ENCODE data around the gene SYK.

SYK gene

DNA sequence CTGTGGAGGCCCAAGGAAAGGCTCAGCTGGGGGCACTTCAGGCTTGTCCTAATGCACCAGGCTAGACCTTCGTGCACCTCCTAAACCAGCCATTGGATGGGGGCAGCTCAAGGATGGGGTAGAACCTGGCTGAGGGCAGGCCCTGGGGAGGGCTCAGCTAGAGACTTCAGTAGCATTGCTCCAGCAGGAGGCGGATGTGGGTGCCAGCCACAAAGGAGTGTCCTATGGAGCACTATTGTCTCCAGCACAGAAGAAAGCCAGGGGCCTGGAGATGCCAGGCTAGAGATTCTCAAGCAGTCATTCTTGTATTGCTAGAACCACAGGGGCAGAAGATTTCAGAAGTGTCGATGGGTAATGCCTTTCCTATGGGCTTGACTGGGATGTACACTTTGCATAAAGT lies 131.8 kb downstream of the SYK start:
- FAIRE-seq, result no peak

DNA sequence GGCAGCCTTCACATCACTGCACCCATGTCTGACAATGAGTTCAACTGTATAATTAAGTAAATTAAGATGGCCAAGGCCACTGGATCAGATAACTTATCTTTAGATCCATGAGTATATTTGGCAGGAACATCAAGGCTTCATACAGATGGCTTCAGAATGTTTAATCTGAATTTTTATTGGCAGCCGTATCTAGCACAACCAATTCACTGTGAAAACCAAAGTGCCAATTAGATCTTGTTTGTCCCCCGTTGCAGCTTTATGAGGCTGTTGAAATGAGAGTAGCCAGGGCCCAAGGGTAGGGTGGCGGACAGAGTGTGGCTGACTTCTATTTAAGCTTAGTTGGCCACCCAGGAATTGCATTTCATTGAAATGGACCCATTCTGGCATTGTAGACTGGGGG lies 137.7 kb downstream of the SYK start:
- DNase-seq (ENCODE audit: insufficient read length, low spot score) (no peak), FAIRE-seq (no peak)

More for the DNA sequence above, 131.8 kb downstream of the SYK start:
- DNase-seq (ENCODE audit: insufficient read length, low spot score), result no peak

DNA sequence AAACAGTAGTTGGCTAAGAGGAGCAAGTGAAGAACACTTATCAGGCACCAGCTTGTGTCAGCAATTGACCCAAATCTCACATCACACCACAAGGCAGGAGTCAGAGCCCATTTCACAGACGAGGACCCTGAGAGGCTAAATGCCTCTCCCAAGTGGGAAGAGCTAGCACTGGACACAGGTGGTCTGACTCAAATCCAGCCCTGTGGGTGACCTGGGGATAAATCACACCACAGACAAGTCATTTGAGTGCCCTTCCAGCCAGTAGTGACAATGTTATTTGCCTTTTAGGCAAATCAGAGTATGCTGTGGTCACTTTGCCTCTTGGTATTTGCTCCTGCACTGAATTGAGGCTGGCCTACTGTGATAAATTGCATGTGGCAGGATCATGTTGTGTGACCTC lies 138.7 kb downstream of the SYK start:
- FAIRE-seq, result no peak
- DNase-seq (ENCODE audit: insufficient read length, low spot score), result no peak

DNA sequence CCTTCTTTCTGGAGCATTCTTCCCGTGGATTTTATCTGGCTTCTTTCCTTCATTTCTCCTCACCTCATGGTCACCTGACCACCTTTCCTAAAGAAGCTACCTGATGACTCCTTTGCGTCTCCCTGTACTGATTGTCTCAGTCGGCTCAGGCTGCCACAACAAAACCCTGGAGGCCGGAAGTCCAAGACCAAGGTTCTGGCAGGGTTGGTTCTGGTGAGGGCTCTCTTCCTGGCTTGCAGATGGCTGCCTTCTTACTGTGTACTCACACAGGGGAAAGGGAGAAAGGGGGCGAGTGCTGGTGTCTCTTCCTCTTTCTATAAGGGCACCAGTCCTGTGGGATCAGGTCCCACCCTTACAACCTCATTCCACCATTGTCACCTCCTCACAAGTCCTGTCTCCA lies 140.0 kb downstream of the SYK start:
- FAIRE-seq (no peak), DNase-seq (ENCODE audit: insufficient read length, low spot score) (no peak)

DNA sequence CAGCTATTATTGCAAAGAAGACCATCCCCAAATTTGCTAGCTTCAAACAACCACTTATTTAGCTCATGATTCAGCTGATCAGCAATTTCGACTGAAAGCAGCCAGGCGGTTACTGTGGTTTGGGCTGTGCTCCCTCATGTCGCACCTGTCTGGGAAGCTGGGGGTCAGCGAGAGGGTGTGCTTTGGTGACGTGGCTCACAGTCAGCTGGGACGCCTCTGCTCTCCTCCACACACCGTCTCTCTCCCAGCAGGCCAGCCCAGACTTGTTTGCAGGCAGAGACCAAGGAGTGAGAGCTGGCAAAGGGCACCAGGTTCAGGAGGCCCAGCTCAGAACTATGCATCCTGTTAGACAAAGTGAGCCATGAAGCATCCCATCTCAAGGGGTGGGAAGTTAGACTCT lies 140.9 kb downstream of the SYK start:
- FAIRE-seq (no peak), DNase-seq (ENCODE audit: insufficient read length, low spot score) (no peak)

DNA sequence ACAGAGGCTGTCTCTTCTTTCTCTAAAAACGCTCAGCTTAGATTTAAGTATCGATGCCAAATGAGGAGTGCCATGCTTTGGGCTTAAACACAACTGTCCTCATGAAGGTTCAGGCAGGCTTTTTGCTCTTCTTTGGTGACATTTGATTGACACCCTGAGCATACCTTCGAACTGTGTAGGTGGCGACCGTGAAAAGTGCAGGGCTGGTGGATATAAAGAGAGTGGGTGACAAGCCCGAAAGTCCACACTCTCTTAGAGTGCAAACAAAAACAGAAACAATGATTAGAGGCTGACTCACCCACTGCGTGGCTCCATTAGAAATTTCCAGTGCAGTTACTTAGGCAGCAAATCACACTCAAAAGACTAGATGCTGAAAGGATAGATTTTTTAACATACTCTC lies 141.7 kb downstream of the SYK start:
- FAIRE-seq (no peak), DNase-seq (ENCODE audit: insufficient read length, low spot score) (no peak)

DNA sequence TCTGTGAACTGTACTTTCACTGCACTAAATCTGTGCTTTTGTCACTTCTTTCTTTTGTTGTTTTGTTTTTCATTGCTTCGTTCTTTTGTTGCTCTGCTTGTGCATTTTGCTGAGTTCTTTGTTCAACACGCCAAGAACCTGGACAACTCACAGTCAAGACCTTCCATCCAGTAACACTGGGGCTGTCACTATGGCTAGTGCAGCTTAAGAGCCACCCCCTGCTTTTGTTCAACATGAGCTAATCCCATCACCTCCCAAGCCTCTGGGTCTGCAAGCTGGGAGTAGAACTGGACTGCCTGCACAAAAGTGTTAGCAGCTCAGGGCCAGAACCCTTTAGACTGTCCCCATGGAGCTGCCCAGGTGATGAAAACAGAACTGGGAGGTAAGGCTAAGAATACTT lies 143.7 kb downstream of the SYK start:
- DNase-seq (ENCODE audit: insufficient read length, low spot score) (no peak), FAIRE-seq (no peak)

DNA sequence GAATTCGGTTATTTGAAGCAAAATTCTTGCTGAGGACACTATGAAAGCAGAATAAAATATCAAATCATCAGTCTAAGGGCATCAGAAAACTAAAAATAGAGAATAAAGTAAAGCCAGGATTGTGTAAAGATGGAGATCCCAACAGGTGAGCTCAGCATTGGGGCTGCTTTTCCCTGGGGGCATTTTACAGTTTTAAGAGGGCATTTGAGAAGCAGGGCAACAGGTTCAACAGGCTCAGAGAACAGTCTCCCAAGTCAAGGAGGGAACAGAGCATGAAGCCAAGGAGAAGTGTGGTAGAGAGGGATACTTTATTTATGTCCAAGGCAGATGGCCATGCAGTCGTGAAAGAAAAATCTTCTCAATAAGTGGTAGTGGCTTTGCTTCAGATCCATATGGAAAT lies 145.4 kb downstream of the SYK start:
- FAIRE-seq (no peak), DNase-seq (ENCODE audit: insufficient read length, low spot score) (no peak)
